Hematopoietic multipotent progenitor cell treated with erythropoietin and hydrocortisone succinate and interleukin-3 and kit ligand, for 8 days (in vitro differentiated cells): ENCODE measurements around the gene KRTAP1-1.
"Not testable (repeated sequence)": the region's sequence is repeated elsewhere in the genome, so short reads cannot be mapped to it uniquely, and the experiment has no call there.

Source experiments
- DNase-seq: peaks from one replicate; pipeline ENCODE4 v3.0.0-alpha.2; 2015

Gene KRTAP1-1

DNA sequence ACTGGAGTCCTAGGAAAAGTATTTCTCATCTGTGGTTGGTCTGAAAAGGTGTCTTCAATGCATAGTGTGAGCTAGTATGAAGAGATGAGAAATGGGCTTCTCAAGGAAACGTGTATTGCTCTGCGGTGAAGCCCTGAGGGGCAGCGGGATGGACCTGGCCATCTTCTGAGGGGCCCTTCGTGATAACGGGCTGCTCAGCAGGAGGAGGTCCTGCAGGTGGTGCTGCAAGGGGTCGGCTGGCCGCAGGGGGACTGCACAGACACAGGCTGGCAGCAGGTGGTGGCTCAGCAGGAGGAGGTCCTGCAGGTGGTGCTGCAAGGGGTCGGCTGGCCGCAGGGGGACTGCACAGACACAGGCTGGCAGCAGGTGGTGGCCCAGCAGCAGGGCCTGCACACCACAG is 13.3 kb upstream of the KRTAP1-1 start:
- not testable (repeated sequence) for DNase-seq

DNA sequence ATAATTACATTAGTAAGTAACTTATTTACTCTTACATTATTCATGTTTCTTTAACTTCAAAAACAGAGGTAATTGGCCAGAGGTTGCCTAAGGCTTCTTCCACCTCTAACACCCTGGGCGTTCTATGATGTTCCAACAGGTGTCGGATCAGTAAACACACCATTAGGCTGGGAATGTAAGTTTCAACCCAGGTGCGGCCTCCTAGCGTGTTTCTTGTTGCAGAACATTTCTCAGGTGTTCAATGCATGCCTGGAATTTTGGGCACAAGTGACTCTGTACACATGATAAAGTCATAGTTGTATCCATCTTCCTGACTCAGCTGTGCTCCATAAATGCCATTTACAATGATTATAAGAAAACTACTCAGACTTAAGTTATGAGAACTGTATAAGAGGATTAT is 12.8 kb upstream of the KRTAP1-1 start:
- no peak for DNase-seq

DNA sequence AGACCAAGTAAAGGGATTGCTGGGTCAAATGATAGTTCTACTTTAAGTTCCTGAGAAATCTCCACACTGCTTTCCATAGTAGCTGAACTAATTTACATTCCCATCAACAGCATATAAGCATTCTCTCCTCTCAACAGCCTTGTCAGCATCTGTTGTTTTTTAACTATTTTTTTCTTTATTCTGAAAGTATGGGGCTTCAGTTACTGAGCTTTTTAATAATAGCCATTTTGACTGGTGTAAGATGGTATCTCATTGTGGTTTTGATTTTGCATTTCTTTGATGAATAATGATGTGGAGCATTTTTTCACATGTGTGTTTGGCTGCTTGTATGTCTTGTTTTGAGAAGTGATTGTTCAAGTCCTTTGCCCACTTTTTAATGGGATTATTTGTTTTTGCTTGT is 11.3 kb upstream of the KRTAP1-1 start:
- no peak for DNase-seq

DNA sequence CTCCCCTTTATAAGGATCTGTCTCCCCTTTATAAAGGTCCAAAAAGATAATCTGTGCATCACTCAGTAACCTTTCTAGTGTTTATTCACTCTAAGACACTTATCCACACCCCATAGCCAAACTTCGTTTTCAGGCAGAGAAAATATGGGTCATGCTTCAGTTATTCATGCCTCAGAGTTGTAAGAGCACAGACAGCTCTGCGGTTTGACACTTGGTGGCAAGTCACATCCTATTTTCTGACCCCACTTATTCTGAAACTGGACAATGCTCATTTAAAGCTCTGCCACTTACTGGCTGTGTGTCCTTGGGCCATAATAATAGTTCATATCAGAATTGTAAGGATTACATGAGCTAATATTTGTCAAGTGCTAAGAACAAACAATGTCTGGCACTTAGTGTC is 7.9 kb upstream of the KRTAP1-1 start:
- DNase-seq = no peak

DNA sequence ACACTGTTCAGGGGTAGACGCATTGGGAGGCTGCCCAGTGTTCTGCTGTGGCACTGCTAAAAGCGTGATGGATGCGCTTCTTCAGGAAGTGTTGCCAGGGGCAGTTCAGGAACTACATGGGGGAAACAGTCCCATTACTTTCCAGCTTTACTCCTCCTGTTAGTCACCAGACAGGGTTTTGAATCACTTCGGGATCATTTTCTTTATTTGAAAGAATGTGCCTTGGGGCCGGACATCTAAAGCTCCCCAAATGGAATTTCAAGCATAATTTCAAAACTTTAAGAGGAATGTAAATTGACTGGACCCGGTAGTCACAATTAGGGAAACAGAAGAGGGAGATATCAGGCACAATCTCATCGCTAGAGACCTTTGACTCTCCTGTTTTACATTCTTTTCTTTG is 7.2 kb upstream of the KRTAP1-1 start:
- DNase-seq = no peak

DNA sequence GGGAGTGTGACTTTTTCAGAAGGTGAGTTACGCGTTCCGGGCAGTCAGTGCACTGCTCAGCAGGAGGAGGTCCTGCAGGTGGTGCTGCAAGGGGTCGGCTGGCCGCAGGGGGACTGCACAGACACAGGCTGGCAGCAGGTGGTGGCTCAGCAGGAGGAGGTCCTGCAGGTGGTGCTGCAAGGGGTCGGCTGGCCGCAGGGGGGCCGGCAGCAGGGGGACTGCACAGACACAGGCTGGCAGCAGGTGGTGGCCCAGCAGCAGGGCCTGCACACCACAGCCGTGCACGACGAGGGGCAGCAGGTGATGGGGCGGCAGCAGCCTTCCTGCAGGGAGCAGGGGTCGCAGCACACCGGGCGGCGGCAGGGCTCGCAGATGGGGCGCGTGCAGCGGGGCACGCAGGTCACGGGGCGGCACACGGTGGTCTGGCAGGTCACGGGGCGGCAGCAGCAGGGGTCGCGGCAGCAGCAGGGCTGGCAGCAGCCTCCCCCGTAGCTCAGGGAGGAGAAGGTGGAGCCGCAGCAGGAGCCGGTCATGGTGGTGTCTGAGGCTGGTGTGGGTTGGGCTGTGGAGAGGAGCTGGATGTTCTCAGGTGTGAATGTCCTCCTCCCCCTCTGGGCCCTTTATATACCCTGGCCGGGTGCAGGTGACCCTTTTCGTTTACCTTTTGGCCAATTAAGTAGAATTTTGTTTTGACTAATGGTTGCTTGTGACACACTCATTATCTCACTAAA is 5.7 kb upstream of the KRTAP1-1 start, which contains the start of gene KRTAP2-1:
Gene KRTAP2-1, minus strand, starts transcription at position 582 of the 731 bp plus-strand sequence. Its CDS starts 49 bp downstream, at position 533.
- DNase-seq = not testable (repeated sequence)

DNA sequence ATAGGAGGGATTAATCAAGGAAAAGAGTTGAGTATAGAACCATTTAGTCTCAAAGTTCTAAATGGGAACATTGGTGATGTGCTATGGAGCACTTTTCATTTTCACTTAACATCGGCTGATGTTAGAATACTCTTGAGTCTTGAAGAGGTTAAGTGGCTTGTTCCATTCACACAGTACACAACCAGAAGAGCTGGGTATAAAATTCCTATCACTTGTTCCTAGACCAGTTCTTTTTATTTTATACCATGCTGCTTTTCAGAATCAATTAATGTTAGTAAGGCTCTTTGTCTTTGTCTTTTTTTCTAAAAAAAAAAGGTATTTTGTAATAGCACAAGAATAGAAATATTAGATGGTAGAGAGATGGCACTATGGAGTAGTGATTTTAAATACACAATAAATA is 1.7 kb upstream of the KRTAP1-1 start:
- DNase-seq = no peak

DNA sequence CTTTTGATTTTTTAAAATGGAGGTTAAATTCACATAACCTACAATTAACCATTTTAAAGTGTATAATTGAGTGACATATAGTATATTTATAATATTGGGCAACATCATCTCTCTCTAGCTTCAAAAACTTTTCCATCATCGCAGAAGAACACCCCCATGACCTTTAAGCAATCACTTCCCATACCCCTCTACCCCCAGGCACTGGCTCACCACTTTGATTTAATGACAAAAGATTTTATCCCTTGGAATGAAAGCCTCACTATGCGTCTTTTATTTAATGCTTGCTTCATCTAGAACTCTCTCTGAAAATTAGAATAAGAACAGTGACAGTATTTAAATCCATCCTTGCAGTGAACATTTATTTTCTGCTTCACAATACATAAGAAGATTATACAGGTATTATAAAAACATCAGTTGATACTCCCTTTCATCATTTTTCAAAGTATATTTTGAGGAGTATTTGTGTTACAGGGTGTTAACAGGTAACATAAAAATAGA is 3.3 kb downstream of the KRTAP1-1 start:
- no peak for DNase-seq

DNA sequence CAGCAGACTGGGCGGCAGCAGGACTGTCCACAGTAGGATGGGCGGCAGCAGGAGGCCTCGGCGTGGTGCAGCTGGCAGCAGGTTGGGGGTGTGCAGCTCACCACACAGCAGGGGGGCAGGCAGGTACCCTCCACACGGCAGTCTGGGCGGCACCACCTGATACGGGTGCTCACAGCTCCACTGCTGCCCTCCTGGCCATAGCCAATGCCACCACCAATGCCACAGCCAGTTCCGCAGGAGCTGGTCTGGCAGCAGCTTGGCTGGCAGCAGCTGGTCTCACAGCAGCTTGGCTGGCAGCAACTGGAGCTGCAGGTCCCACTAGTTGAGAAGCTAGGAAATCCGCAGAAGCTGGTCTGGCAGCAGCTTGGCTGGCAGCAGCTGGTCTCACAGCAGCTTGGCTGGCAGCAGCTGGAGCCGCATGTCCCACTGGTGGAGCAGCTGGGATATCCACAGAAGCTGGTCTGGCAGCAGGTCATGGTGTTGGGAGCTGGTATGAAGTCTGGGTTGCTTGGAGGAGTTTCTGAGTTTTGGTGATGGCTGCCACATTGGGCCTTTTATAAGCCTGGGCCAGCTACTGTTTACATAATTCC is 6.8 kb downstream of the KRTAP1-1 start, which contains the start of gene KRTAP1-3:
Gene KRTAP1-3, minus strand, starts transcription at position 529 of the 590 bp plus-strand sequence. Its CDS starts 53 bp downstream, at position 476.
- not testable (repeated sequence) for DNase-seq

DNA sequence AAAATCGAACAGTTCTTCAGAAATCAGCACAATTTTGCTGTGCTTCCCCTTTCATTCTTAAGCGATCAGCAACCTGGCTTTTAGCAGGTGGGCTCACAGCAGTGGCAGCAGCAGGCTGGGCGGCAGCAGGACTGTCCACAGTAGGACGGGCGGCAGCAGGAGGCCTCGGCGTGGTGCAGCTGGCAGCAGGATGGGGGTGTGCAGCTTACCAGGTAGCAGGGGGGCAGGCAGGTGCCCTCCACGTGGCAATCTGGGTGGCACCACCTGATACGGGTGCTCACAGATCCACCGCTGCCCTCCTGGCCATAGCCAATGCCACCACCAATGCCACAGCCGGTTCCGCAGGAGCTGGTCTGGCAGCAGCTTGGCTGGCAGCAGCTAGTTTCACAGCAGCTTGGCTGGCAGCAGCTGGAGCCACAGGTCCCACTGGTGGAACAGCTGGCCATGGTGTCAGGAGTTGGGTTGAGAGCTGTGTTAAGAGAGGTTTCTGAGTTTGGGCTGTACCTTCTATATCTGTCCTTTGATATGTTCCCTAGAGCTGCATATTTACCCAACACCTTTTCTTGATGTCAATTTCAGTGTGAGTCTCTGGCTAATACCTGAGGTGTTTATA is 11.5 kb downstream of the KRTAP1-1 start, which contains the start of gene KRTAP1-4:
Gene KRTAP1-4, minus strand, starts transcription at position 563 of the 613 bp plus-strand sequence. Its CDS starts 117 bp downstream, at position 446.
- no peak for DNase-seq

DNA sequence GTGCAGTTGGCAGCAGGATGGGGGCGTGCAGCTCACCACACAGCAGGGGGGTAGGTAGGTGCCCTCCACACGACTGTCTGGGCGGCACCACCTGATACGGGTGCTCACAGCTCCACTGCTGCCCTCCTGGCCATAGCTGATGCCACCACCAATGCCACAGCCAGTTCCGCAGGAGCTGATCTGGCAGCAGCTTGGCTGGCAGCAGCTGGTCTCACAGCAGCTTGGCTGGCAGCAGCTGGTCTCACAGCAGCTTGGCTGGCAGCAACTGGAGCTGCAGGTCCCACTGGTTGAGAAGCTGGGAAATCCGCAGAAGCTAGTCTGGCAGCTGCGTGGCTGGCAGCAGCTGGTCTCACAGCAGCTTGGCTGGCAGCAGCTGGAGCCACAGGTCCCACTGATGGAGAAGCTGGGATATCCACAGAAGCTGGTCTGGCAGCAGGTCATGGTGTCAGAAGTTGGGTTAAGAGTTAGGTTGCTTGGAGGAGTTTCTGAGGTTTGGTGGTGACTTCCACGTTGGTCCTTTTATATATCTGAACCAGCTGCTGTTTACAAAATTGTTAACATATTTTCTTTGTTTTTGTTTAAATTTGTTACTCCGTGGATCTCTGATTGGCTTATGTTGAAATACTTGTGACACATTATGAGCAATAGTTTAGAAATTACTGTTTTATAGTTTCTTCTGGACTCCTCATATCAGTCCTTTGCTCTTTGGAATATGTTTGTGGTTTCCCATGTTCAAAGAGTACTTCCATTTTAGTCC is 14.4 kb downstream of the KRTAP1-1 start, which contains the start of gene KRTAP1-5:
Gene KRTAP1-5, minus strand, starts transcription at position 494 of the 757 bp plus-strand sequence. Its CDS starts 53 bp downstream, at position 441.
- no peak for DNase-seq

DNA sequence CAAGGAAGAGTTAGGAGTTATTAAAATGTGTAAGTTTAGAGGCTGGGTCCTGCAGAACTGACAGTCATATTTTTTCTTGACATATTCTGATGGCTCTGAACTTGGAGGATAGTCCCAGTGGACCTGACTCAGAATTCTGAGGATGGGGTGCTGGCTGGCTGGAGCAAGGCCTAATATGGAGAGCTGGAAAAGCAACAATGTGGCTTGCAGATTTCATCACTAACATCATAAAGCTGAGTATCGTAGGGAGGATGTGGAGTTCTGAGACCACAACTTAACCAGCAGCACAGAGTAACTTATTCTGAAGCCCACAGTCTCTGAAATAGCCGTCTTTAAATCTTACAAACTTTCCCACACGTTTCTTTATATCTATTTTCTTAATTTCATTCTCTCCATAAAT is 16.6 kb downstream of the KRTAP1-1 start:
- no peak for DNase-seq

DNA sequence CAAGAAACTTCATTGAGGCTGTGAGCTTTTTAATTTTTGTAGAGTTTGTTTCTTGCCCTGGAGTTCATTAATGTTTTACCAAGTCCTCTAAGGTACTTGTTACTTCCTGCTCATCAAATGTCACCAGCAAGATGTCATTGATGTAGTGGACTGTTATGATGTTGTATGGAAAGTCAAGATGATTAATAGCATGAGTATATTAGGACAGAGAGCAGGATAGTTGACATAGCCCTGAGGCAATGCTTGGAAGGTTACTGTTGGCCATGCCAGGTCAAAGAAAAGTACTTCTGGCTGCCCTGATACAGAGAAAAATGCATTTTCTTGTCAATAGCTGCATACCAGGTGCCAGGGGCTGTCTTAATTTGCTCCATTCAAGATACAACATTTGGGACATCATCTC is 20.9 kb downstream of the KRTAP1-1 start:
- DNase-seq = no peak

DNA sequence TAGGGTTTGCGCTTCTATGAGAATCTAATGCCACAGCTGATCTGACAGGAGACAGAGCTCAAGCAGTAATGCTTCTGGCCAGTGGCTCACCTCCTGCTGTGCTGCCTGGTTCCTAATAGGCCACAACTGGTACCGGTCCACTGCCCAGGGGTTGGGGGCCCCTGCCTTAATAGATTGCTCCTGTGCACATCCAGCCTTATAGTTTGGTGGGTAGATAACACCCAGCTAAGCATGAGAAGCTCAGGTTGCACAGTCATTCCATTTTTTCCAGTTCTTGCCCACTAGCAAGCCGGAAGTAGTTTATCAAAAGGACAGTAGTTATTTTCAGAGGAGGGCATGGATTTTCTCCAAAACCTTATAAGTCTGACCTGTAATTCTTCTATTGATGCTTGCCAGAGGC is 21.8 kb downstream of the KRTAP1-1 start:
- DNase-seq = no peak

DNA sequence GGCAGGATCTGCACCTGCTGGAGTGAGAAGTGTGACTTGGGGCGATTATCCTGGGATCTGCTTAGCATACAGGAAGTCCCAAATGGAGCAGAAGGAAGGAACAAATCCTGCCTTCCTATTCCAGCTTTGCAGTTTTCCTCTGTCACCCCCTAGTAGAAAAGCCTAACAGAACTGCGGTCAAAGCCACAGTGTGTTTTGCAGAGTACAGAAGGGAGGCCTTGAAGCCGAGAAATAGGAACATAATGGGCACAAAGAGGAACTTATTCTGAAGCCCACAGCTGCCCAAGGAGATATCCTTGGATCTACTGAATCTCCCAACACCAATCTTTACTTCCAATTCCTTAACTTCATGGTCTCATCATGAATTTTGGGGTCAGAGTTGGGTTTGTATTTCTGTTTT is 22.7 kb downstream of the KRTAP1-1 start:
- no peak for DNase-seq

DNA sequence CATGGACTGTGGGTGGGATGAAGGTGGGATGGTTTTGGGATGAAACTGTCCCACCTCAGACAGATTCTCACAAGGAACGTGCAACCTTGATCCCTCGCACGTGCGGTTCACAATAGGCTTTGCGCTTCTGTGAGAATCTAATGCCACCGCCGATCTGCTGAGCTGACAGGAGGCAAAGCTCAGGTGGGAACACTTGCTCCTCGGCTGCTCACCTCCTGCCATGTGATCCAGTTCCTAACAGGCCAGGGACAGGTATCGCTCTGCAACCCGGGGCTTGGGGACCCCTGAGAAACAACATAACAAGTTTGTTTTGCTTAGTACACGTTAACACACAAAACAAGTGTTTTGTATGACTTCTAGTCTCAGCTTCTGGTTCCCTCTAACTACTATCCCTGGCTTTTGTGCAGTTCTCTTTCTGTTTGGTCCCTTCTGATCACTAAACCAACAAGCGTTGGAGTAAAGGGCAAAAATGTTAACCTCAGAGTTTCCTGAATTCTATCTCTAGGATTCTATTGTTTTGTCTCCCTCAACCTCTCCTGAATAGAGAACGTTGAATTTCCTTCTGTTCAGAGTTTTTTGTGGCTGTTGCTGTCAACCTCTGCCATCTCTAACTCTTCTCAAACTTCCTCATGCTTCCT is 24.6 kb downstream of the KRTAP1-1 start:
- no peak for DNase-seq

DNA sequence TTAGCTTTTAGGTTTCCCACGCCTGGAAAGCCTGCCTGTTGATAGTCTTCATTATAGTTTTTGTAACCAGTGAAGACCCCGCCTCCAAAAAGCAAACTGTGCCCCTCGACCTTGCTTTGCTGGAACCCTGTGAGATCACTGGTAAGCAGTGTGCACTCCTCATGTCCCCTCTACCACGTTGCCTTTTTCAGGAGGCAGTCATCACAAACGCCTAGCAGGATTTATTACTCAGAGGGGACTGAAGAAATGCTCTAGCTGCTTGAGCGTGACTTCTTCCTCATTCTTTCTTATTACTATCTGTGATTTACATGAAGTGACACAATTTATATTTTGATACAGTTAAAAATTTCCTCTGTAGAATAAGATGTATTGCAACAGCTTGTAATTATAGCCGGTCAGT is 25.8 kb downstream of the KRTAP1-1 start:
- DNase-seq = no peak

DNA sequence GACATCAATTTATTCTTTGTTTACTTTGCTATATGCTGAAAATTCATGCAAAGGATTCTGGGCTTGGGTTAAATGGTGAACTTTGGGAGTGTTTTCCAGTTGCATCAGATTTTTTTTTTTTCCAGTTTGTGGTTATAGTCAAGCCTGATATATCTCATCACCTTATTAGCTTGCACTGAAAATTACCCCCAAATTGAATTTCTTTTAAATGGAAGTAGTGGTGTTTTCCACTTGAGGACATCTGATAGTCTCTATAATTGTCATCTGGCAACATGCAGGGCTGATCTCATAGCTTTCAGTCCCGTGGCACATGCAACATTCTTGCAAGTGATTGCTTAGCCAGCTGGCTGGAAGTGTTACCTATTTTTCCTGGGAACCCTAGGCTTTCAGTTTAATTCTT is 27.6 kb downstream of the KRTAP1-1 start:
- DNase-seq = no peak

DNA sequence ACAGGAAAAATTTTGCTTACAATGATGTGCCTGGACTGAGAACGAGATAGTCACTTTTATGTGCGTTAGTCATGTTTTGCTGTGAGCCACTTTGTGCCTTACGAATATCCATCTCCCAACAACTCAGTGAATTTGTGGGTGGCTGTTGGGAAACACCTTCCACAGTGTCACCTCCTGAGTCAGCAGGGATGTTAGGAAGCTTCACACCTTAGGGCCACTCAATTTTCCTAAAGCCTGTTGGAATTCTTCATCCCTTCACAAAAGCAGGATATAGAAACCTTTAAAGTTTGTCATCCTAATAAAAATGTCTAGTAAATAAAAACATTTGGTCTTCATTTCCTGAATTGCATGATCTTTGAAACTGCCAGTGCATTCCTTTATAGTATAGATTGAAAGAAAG is 28.1 kb downstream of the KRTAP1-1 start:
- no peak for DNase-seq

DNA sequence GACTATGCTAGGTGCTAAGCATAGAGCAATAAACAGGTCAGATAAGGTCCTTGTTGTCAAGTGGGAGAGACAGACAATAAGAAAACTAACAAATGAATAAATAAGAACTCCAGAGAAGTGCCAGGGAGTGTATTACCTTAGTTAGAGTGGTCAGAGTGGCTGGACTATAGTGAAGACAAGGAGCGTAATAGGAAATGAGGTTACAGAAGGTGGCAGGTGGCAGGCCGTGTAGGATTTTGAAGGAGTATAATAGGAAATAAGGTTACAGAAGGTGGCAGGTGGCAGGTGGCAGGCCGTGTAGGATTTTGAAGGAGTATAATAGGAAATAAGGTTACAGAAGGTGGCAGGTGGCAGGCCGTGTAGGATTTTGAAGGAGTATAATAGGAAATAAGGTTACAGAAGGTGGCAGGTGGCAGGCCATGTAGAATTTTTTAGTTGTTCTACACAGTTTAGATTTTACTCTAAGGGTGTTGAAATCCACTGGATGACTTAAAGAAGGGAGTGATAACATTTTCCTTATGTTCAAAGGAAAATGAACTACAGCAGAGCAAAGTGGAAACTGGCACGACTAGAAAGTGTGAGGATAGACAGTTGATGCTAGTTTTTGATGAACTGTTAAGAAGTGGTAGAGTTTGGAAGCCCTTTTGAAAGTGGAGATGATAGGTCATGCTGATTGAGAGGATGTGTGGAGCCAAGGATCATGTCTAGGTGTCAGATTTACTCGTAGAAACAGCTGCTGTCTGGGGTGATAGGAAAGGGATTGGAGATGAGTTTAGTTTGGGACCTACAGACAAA is 28.7 kb downstream of the KRTAP1-1 start:
- no peak for DNase-seq

DNA sequence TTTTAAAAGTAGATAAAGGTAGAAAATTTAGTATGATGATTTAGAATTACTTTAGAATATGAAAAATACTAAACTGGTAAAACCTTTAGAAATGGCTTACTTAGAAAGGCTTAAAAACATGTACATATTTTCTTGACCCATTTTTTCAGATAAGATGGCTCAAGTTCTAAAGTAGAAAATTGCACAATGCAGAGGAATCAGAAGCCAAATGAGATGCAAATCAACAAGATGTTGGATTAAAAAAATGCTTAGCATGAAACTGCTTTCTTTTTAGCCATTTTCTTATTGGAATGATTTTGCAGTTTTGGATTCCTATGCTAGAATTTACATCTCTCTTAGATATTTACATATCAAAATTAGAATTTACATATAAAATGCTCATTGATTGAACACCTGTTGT is 30.8 kb downstream of the KRTAP1-1 start:
- DNase-seq = no peak

DNA sequence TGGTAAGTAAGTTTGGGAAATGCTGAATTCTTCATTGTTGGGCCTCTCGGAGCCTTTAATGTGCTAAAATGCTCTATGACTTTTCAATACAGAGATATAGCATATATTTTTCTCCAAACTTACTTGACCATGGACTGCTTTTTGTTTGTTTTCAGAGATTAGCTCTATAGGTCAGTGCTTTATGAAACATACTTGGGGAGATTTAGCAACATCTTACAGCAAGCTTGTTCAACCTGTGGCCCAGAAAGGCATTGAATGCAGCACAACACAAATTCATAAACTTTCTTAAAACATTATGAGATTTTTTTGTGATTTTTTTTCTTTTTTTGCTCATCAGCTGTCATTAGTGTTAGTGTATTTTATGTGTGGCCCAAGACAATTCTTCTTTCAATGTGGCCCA is 31.3 kb downstream of the KRTAP1-1 start:
- no peak for DNase-seq
